Ovary (tissue), 9 donors: Measurements from ENCODE around the gene MKRN2OS. TPM values are rescaled to one million over a fixed set of nuclear protein-coding genes. Genes with fewer than 3 reads are reported as not detected.

Experiments used
- DNase-seq, 5 donors: peaks; one replicate each; pipeline ENCODE4 v3.0.0-alpha.2; 2019 to 2020
- H3K27ac ChIP-seq, 2 donors: fragments of 200-600 bp; one replicate each; pipeline versions ENCODE4 v1.5.1 to v1.8.0; 2019 to 2022
- H3K27me3 ChIP-seq: fragments of 200-600 bp; one replicate; pipeline ENCODE4 v1.8.0; 2022
- H3K36me3 ChIP-seq: fragments of 200-600 bp; sonication (generic); one replicate; pipeline ENCODE4 v1.5.1; 2019
- H3K4me1 ChIP-seq: one replicate; pipeline ENCODE4 v1.8.1; 2013; ENCODE audit warnings: mild to moderate bottlenecking, moderate library complexity; ENCODE audit not compliant: insufficient read depth
- H3K4me3 ChIP-seq: fragments of 200-600 bp; sonication (generic); one replicate; pipeline ENCODE4 v1.5.1; 2017
- H3K9me3 ChIP-seq, 2 donors: fragments of 200-600 bp in 1 of 2; sonication (generic) in 1 of 2; one replicate each; pipeline versions ENCODE4 v1.5.1 to v1.8.1; 2013 to 2019; ENCODE audit warnings: mild to moderate bottlenecking in 1 of 2, moderate library complexity in 1 of 2
- CTCF ChIP-seq, 3 donors: fragments of 450-650 bp in 2 of 3; fragments of 200-600 bp in 1 of 3; IDR thresholded peaks; one replicate each; pipeline versions ENCODE4 v1.5.1 to v1.8.0; 2016 to 2022; ENCODE audit warnings: antibody characterized with exemption in 3 of 3, mild to moderate bottlenecking in 1 of 3
- EP300 ChIP-seq: sonication (generic); formaldehyde crosslinking; IDR thresholded peaks from one replicate; pipeline ENCODE4 v1.6.1; 2017; ENCODE audit warnings: antibody characterized with exemption
- POLR2A ChIP-seq: fragments of 450-650 bp; IDR thresholded peaks from one replicate; pipeline ENCODE4 v1.6.1; 2017; ENCODE audit warnings: antibody characterized with exemption, mild to moderate bottlenecking, moderate library complexity
- WGBS, 3 donors: extraction: QIAGEN DNeasy Blood & Tissue Kit in 1 of 3; methylation state at CpG; one replicate each; pipeline versions ENCODE4 v1.1.5 to v1.1.7; 2013 to 2017; 5-methylcytosine and 5-hydroxymethylcytosine counted together
- intact Hi-C, 4 donors: fragments of 100-400 bp; cut with DNase I; formaldehyde crosslinking; loops; one replicate each; pipeline versions ENCODE4 v1.11.0 to v1.15.1; 2022 to 2023
- polyA plus RNA-seq, 2 donors: library from polyadenylated mRNA; stranded (reverse); fragments of 200-250 nt in 1 of 2; fragments of 350-450 nt in 1 of 2; fragmentation: Illumina TruSeq in 1 of 2; extraction: RNeasy Lipid Tissue Mini Kit (QIAGEN cat#74804) in 1 of 2; gene quantifications; one replicate each; pipeline ENCODE4 v1.2.3, GENCODE V29; 2013 to 2014
- total RNA-seq, 7 donors: library from RNA; depleted of rRNA in 2 of 7; stranded (reverse); fragments of >200 nt in 2 of 7; fragmentation: NEBNext Ultra II Directional in 3 of 7; extraction: Animal tissue kit (Norgen Biotek cat#: 25700) in 3 of 7; gene quantifications; one replicate each; pipeline versions ENCODE4 v1.1.0 to v1.2.4, GENCODE V29; 2016 to 2023
- donor health status: DM: no; HTN: no; CAD: no; lungs with moderate emphysema.
- donor health status: DM: no; HTN: no; CAD: no.
- donor health status: Bipolar disorder and iron deficiency.
- donor health status: DM: yes; HTN: yes; CAD: no.
- donor health status: DM: no; HTN: no; CAD: no.
- donor health status: DM: yes; HTN: yes; CAD: no.

The MKRN2OS gene
- total and polyA plus RNA-seq, 9 donors, result 0.27 to 1.1 TPM; not detected in 7

- no peak for DNase-seq
- Histone ChIP-seq H3K27me3 (no peaks in the 10 kb centered on the region), H3K9me3 (no peaks in the 10 kb centered on the region), H3K4me3 (no peak overlapping the region), H3K4me1 (no peaks in the 10 kb centered on the region), H3K27ac (no peak overlapping the region), H3K36me3 (no peaks in the 10 kb centered on the region)
- WGBS, 3 donors, result 87 to 90% (median 88%) methylated on average over 3 of the region's 3 CpGs
- intact Hi-C loops, result no loop called here
- no peak for TF ChIP-seq CTCF (IDR thresholded peaks at IDR 0.05)
- no peak for TF ChIP-seq POLR2A
- TF ChIP-seq EP300, result no peak
Measured at GRCh38 chr3:12585181-12585580, 39.9 kb upstream of the MKRN2OS start.

- WGBS, 3 donors, result 82 to 97% (median 93%) methylated on average over 2 of the region's 2 CpGs
- DNase-seq, result no peak
- no peak overlapping the region for H3K4me3 ChIP-seq
- no peaks in the 10 kb centered on the region for H3K9me3 ChIP-seq
- no peak for TF ChIP-seq CTCF (IDR thresholded peaks at IDR 0.05)
- TF ChIP-seq EP300, result no peak
- no peak for TF ChIP-seq POLR2A
- no peak overlapping the region for H3K27ac ChIP-seq
- intact Hi-C loops, result no loop called here
- no peaks in the 10 kb centered on the region for H3K36me3 ChIP-seq
- H3K4me1 ChIP-seq, result no peaks in the 10 kb centered on the region
- H3K27me3 ChIP-seq, result no peaks in the 10 kb centered on the region
Measured at GRCh38 chr3:12584083-12584482, 38.8 kb upstream of the MKRN2OS start.

- TF ChIP-seq EP300 (no peak), POLR2A (no peak), CTCF (IDR thresholded peaks at IDR 0.05) (no peak)
- intact Hi-C loops, result no loop called here
Measured at GRCh38 chr3:12583280-12583679, 38.0 kb upstream of the MKRN2OS start.

GRCh38 chr3:12582730-12583129 is 37.4 kb upstream of the MKRN2OS start:
- Histone ChIP-seq H3K27me3 (no peaks in the 10 kb centered on the region), H3K27ac (no peak overlapping the region), H3K9me3 (no peaks in the 10 kb centered on the region), H3K4me1 (no peaks in the 10 kb centered on the region), H3K4me3 (no peak overlapping the region), H3K36me3 (no peaks in the 10 kb centered on the region)
- WGBS, 3 donors, result 70 to 72% (median 71%) methylated on average over 4 of the region's 4 CpGs
- TF ChIP-seq POLR2A (no peak), CTCF (IDR thresholded peaks at IDR 0.05) (no peak), EP300 (no peak)
- no peak for DNase-seq
- intact Hi-C loops, result no loop called here

More at GRCh38 chr3:12583280-12583679, 38.0 kb upstream of the MKRN2OS start:
- Histone ChIP-seq H3K9me3 (no peaks in the 10 kb centered on the region), H3K4me3 (no peak overlapping the region), H3K36me3 (no peaks in the 10 kb centered on the region), H3K27ac (no peak overlapping the region), H3K4me1 (no peaks in the 10 kb centered on the region), H3K27me3 (no peaks in the 10 kb centered on the region)
- no peak for DNase-seq

- WGBS, 3 donors, result 1 to 9% (median 7%) methylated on average over 3 of the region's 3 CpGs
- H3K27ac ChIP-seq, result no peak overlapping the region
- DNase-seq, result no peak
- no peaks in the 10 kb centered on the region for H3K27me3 ChIP-seq
- TF ChIP-seq EP300 (no peak), CTCF (IDR thresholded peaks at IDR 0.05) (no peak), POLR2A (no peak)
- no peaks in the 10 kb centered on the region for H3K4me1 ChIP-seq
- H3K9me3 ChIP-seq, result no peaks in the 10 kb centered on the region
- H3K36me3 ChIP-seq, result no peaks in the 10 kb centered on the region
- no peak overlapping the region for H3K4me3 ChIP-seq
- intact Hi-C loops, result no loop called here
Measured at GRCh38 chr3:12579905-12580304, 34.6 kb upstream of the MKRN2OS start.
